Measurements from ENCODE around the gene TNFSF10.
A peak's percentile ranks its signal among the peaks of the same experiment; 100 is the strongest.

GRCh38 chr3:172461530-172462138 lies 61.6 kb downstream of the TNFSF10 start:
- TF ChIP-seq, protein P1, sequence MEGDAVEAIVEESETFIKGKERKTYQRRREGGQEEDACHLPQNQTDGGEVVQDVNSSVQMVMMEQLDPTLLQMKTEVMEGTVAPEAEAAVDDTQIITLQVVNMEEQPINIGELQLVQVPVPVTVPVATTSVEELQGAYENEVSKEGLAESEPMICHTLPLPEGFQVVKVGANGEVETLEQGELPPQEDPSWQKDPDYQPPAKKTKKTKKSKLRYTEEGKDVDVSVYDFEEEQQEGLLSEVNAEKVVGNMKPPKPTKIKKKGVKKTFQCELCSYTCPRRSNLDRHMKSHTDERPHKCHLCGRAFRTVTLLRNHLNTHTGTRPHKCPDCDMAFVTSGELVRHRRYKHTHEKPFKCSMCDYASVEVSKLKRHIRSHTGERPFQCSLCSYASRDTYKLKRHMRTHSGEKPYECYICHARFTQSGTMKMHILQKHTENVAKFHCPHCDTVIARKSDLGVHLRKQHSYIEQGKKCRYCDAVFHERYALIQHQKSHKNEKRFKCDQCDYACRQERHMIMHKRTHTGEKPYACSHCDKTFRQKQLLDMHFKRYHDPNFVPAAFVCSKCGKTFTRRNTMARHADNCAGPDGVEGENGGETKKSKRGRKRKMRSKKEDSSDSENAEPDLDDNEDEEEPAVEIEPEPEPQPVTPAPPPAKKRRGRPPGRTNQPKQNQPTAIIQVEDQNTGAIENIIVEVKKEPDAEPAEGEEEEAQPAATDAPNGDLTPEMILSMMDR (IDR thresholded peaks at IDR 0.05): peak; percentile 65 to 95 (median 84)
- no peak for TF ChIP-seq POLR2A (IDR thresholded peaks at IDR 0.05)

All from adrenal gland (tissue), 5 donors.